Lower leg skin (tissue), 4 donors: ENCODE data around the gene CMPK1. TPM values are rescaled to one million over a fixed set of nuclear protein-coding genes. Genes with fewer than 3 reads are reported as not detected.

Source experiments
- DNase-seq, 2 donors: peaks; one replicate each; pipeline ENCODE4 v3.0.0-alpha.2; 2019; ENCODE audit warnings: low spot score in 2 of 2
- H3K4me3 ChIP-seq: fragments of 200-600 bp; sonication (generic); 2 replicates; pipeline ENCODE4 v1.5.1; 2017; ENCODE audit warnings: mild to moderate bottlenecking, low read depth; ENCODE audit not compliant: poor library complexity, severe bottlenecking
- CTCF ChIP-seq, 3 donors: fragments of 450-650 bp; IDR thresholded peaks; one replicate each; pipeline ENCODE4 v1.5.1; 2016; ENCODE audit warnings: antibody characterized with exemption in 3 of 3, mild to moderate bottlenecking in 3 of 3, moderate library complexity in 2 of 3
- POLR2A ChIP-seq, 2 donors: fragments of 450-650 bp; IDR thresholded peaks; one replicate each; pipeline ENCODE4 v1.6.1; 2016 to 2017; ENCODE audit warnings: antibody characterized with exemption in 2 of 2, mild to moderate bottlenecking in 1 of 2, moderate library complexity in 1 of 2
- WGBS, 2 donors: methylation state at CpG; one replicate each; pipeline ENCODE4 v1.1.5; 2018; 5-methylcytosine and 5-hydroxymethylcytosine counted together
- intact Hi-C: fragments of 100-400 bp; cut with DNase I; formaldehyde crosslinking; loops from one replicate; pipeline ENCODE4 v1.15.0; 2023; ENCODE audit warnings: low total_unique reads
- total RNA-seq, 4 donors: library from RNA; depleted of rRNA; stranded (reverse); fragments of >200 nt; gene quantifications; one replicate each; pipeline ENCODE4 v1.1.0, GENCODE V29; 2016

Gene CMPK1
- total RNA-seq, 4 donors from 2014 or later, result 52.6 to 97.9 (median 73.5) TPM

- peak in 1 of 2 donors; percentile 18 for DNase-seq
- 45 to 47% methylated on average over 5 of the region's 5 CpGs for WGBS, 2 donors
- no peak overlapping the region for H3K4me3 ChIP-seq
- intact Hi-C loops, result no loop called here
- TF ChIP-seq POLR2A (IDR thresholded peaks at IDR 0.05) (no peak), CTCF (IDR thresholded peaks at IDR 0.05) (no peak)
Observed at GRCh38 chr1:47393141-47393540, 59.6 kb downstream of the CMPK1 start.

GRCh38 chr1:47395433-47395832 lies 61.8 kb downstream of the CMPK1 start:
- WGBS, 2 donors, result 76 to 81% methylated on average over 3 of the region's 3 CpGs
- no peak overlapping the region for H3K4me3 ChIP-seq
- DNase-seq, result peak in 1 of 2 donors; percentile 31
- intact Hi-C loops, result no loop called here
- TF ChIP-seq POLR2A (IDR thresholded peaks at IDR 0.05), result no peak
- no peak for TF ChIP-seq CTCF (IDR thresholded peaks at IDR 0.05)

- WGBS, 2 donors, result 97 to 99% methylated on average over 6 of the region's 6 CpGs
- TF ChIP-seq CTCF (IDR thresholded peaks at IDR 0.05) (no peak), POLR2A (IDR thresholded peaks at IDR 0.05) (no peak)
- peak in 1 of 2 donors; percentile 29 for DNase-seq
- intact Hi-C loops, result no loop called here
- H3K4me3 ChIP-seq, result no peak overlapping the region
Observed at GRCh38 chr1:47396671-47397196, 63.1 kb downstream of the CMPK1 start.

DNA sequence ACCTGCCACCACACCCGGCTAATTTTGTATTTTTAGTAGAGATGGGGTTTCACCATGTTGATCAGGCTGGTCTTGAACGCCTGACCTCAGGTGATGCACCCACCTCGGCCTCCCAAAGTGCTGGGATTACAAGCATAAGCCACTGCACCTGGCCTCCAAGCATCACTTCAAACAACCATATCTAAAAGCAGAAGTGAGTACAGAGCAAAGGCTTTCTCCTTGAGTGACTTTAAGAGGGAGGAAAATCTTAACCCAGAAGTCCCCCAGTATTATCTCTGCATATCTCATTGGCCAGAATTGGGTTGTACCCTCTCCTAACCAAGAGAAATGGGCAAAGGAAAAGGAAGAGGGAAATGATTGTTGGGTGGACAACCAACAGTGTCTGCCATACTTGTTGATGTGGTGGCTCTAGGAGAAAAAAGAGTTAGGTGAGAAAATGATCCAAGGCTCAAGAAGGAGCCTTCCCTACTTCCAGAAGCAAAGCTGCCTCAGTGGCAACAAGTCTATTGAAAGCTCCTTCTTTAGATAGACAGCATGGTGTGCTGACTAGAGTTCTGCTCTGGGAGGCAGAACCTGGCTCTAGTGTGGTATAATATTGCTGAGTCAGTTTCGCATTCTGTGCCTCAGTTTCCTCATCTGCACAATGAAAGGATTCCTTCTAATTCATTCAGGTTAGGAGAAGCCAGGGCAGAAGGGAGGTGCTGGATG lies 65.7 kb downstream of the CMPK1 start:
- no peak for TF ChIP-seq CTCF (IDR thresholded peaks at IDR 0.05)
- no peak for TF ChIP-seq POLR2A (IDR thresholded peaks at IDR 0.05)
- intact Hi-C loops, result no loop called here
- no peak overlapping the region for H3K4me3 ChIP-seq
- DNase-seq, result no peak
- 91 to 96% methylated on average over 4 of the region's 4 CpGs for WGBS, 2 donors

DNA sequence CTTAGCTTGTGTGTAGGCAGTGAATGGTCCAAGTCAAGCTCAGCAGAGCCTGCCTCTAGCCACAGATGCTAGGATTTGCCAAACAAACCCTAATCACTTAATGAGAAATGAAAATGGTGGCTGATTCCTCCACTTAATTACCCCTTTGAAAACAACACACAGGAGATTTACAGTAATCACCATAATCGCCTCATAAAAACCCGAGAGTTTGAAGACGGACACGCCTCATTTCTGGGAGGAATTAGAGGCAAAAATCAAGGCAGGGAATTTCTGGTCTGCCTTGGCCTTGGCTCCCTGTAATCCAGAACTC lies 66.2 kb downstream of the CMPK1 start:
- no peak for DNase-seq
- no peak overlapping the region for H3K4me3 ChIP-seq
- TF ChIP-seq CTCF (IDR thresholded peaks at IDR 0.05) (no peak), POLR2A (IDR thresholded peaks at IDR 0.05) (no peak)
- intact Hi-C loops, result no loop called here
- whole genome bisulfite sequencing, 2 donors, result 87 to 96% methylated on average over 4 of the region's 4 CpGs

GRCh38 chr1:47401761-47402160 lies 68.2 kb downstream of the CMPK1 start:
- DNase-seq, result peak in 1 of 2 donors; percentile 57
- TF ChIP-seq POLR2A (IDR thresholded peaks at IDR 0.05), result no peak
- TF ChIP-seq CTCF (IDR thresholded peaks at IDR 0.05), result no peak

More at GRCh38 chr1:47401761-47402160, 68.2 kb downstream of the CMPK1 start:
- intact Hi-C loops, result no loop called here
- 82 to 85% methylated on average over 4 of the region's 4 CpGs for WGBS, 2 donors
- no peak overlapping the region for H3K4me3 ChIP-seq
